Heart left ventricle (tissue), 16 donors: ENCODE measurements around the gene PODXL2. TPM values are rescaled to one million over a fixed set of nuclear protein-coding genes. Genes with fewer than 3 reads are reported as not detected.
A peak's percentile ranks its signal among the peaks of the same experiment; 100 is the strongest.

Experiments used
- ATAC-seq, 4 donors: fragments of 200-7000 bp; cut with Tn5 transposase; one replicate each; pipeline ENCODE4 v1.9.1; 2020 to 2022; ENCODE audit warnings: moderate library complexity in 4 of 4, mild to moderate bottlenecking in 3 of 4, moderate number of reproducible peaks in 1 of 4
- DNase-seq, 5 donors: peaks; one replicate each; pipeline ENCODE4 v3.0.0-alpha.2; 2020
- H3K27ac ChIP-seq, 12 donors: fragments of 200-600 bp; sonication (generic) in 4 of 12; one replicate each; pipeline versions ENCODE4 v1.5.0 to v1.8.0; 2016 to 2022; ENCODE audit warnings: mild to moderate bottlenecking in 2 of 12
- H3K27me3 ChIP-seq, 9 donors: fragments of 200-600 bp; sonication (generic) in 2 of 9; one replicate each; pipeline versions ENCODE4 v1.5.1 to v1.8.0; 2016 to 2022; ENCODE audit warnings: mild to moderate bottlenecking in 3 of 9
- H3K36me3 ChIP-seq, 9 donors: fragments of 200-600 bp; sonication (generic) in 2 of 9; one replicate each; pipeline versions ENCODE4 v1.5.0 to v1.8.0; 2018 to 2022; ENCODE audit warnings: mild to moderate bottlenecking in 2 of 9
- H3K4me1 ChIP-seq, 12 donors: fragments of 200-600 bp; sonication (generic) in 4 of 12; one replicate each; pipeline versions ENCODE4 v1.5.0 to v1.8.0; 2016 to 2022; ENCODE audit warnings: mild to moderate bottlenecking in 3 of 12
- H3K4me3 ChIP-seq, 12 donors: fragments of 200-600 bp; sonication (generic) in 4 of 12; one replicate each; pipeline versions ENCODE4 v1.5.0 to v1.8.0; 2017 to 2022; ENCODE audit warnings: mild to moderate bottlenecking in 9 of 12, moderate library complexity in 4 of 12
- H3K9me3 ChIP-seq, 12 donors: fragments of 200-600 bp; sonication (generic) in 4 of 12; one replicate each; pipeline versions ENCODE4 v1.5.0 to v1.8.0; 2016 to 2022; ENCODE audit warnings: mild to moderate bottlenecking in 1 of 12
- CTCF ChIP-seq, 12 donors: fragments of 200-600 bp; sonication (generic) in 4 of 12; IDR thresholded peaks; one replicate each; pipeline versions ENCODE4 v1.5.0 to v1.8.0; 2018 to 2022; ENCODE audit warnings: antibody characterized with exemption in 12 of 12, mild to moderate bottlenecking in 5 of 12
- POLR2A ChIP-seq, 2 donors: fragments of 450-650 bp; IDR thresholded peaks; one replicate each; pipeline ENCODE4 v1.6.1; 2017; ENCODE audit warnings: antibody characterized with exemption in 2 of 2, mild to moderate bottlenecking in 2 of 2, moderate library complexity in 2 of 2
- WGBS, 4 donors: extraction: QIAGEN DNeasy Blood & Tissue Kit in 2 of 4; methylation state at CpG; one replicate each; pipeline versions ENCODE4 v1.1.5 to v1.1.7; 2013 to 2018; 5-methylcytosine and 5-hydroxymethylcytosine counted together
- intact Hi-C, 10 donors: fragments of 100-400 bp; cut with DNase I; formaldehyde crosslinking; loops; one replicate each; pipeline versions ENCODE4 v1.11.1 to v1.14.2; 2022
- polyA plus RNA-seq, 2 donors: library from polyadenylated mRNA; stranded (reverse); fragments of 200-250 nt; gene quantifications; one replicate each; pipeline ENCODE4 v1.2.3, GENCODE V29; 2013
- total RNA-seq, 9 donors: library from RNA; depleted of rRNA in 2 of 9; stranded (reverse); fragments of >200 nt in 2 of 9; fragmentation: NEBNext Ultra II Directional in 3 of 9; extraction: Animal tissue kit (Norgen Biotek cat#: 25700) in 3 of 9; gene quantifications; one replicate each; pipeline versions ENCODE4 v1.1.0 to v1.2.4, GENCODE V29; 2016 to 2023
- donor health status: ischemic (EF 13 %, LVEDD 7.1; RV severe dilation, severe dysfunction).
- donor health status: healthy with polysubstance abuse.
- donor health status: DM: no; HTN: yes; CAD: no.
- donor health status: DM: no; HTN: no; CAD: no.
- donor health status: ischemic (EF 25% LVEDD 6.9; RV normal size, moderate dysfunction).
- donor health status: ischemic (EF 25% LVEDD 5.7; RV mildly dilated, moderate dysfunction).
- donor health status: healthy.
- donor health status: DM: yes; HTN: yes; CAD: no.
- donor health status: ischemic (EF 35%, LVEDD 5.7; RV mildly dilated, moderate dysfunction).
- donor health status: nonischemic (EF 11% LVEDD 7.7; RV severe dilation, severe dysfunction).
- donor health status: DM: yes; HTN: yes; CAD: no.
- donor health status: PGD.
- donor health status: ischemic (EF 29% LVEDD 5.4; RV normal size, mild dysfunction).
- donor health status: nonischemic (EF 23%, LVEDD 6.1; RV moderate dilation, normal function).

The PODXL2 gene
- total and polyA plus RNA-seq, 11 donors: 0.72 to 4.1 (median 2.1) TPM

GRCh38 chr3:127655641-127656040, 26.7 kb downstream of the PODXL2 start:
- DNase-seq: no peak
- intact Hi-C loops: loop anchor here in 3 of 10 donors (2.0 to 10.0 kb wide), 2 partner anchors 169 to 399 kb away; partner anchors contain the start of gene SEC61A1 (in 2 of the 3)
- Histone ChIP-seq H3K4me1 (peaks cover 0 to 19% (median 5%) of the 10 kb centered on the region in 12 donors), H3K27ac (peak overlapping the region in 1 of 12 donors; percentile 22), H3K4me3 (no peak overlapping the region), H3K27me3 (no peaks in the 10 kb centered on the region), H3K36me3 (no peaks in the 10 kb centered on the region), H3K9me3 (no peaks in the 10 kb centered on the region)
- WGBS, 4 donors: 75 to 86% (median 83%) methylated on average over 3 of the region's 3 CpGs
- peak in 1 of 4 donors; percentile 14 for ATAC-seq
- TF ChIP-seq CTCF (IDR thresholded peaks at IDR 0.05) (no peak), POLR2A (IDR thresholded peaks at IDR 0.05) (no peak)

- DNase-seq (no peak), ATAC-seq (no peak)
- intact Hi-C loops: loop anchor here in 3 of 10 donors (2.0 to 10.0 kb wide), 2 partner anchors 168 to 398 kb away; partner anchors contain the start of gene SEC61A1 (in 2 of the 3)
- WGBS, 4 donors: 89 to 94% (median 93%) methylated on average over 7 to 8 of the region's 8 CpGs
- H3K4me1 ChIP-seq: peaks cover 0 to 26% (median 5%) of the 10 kb centered on the region in 12 donors
- TF ChIP-seq POLR2A (IDR thresholded peaks at IDR 0.05) (no peak), CTCF (IDR thresholded peaks at IDR 0.05) (no peak)
- H3K36me3 ChIP-seq: no peaks in the 10 kb centered on the region
- H3K27me3 ChIP-seq: no peaks in the 10 kb centered on the region
- H3K9me3 ChIP-seq: no peaks in the 10 kb centered on the region
- no peak overlapping the region for H3K27ac ChIP-seq
- H3K4me3 ChIP-seq: no peak overlapping the region
Measured at GRCh38 chr3:127656906-127657305, 27.9 kb downstream of the PODXL2 start.

GRCh38 chr3:127658234-127658633, 29.2 kb downstream of the PODXL2 start:
- Histone ChIP-seq H3K4me3 (no peak overlapping the region), H3K36me3 (no peaks in the 10 kb centered on the region), H3K27ac (no peak overlapping the region), H3K4me1 (peaks cover 0 to 25% (median 0%) of the 10 kb centered on the region in 12 donors), H3K27me3 (no peaks in the 10 kb centered on the region), H3K9me3 (no peaks in the 10 kb centered on the region)
- no peak for DNase-seq
- TF ChIP-seq CTCF (IDR thresholded peaks at IDR 0.05): no peak
- TF ChIP-seq POLR2A (IDR thresholded peaks at IDR 0.05): no peak
- no peak for ATAC-seq
- WGBS, 4 donors: 61 to 75% (median 66%) methylated on average over 1 of the region's 1 CpG
- intact Hi-C loops: loop anchor here in 2 of 10 donors (10.0 kb wide), 1 partner anchor 397 kb away; the partner anchor contains the start of gene SEC61A1 (in 2 of the 2)

- TF ChIP-seq CTCF (IDR thresholded peaks at IDR 0.05): no peak
- TF ChIP-seq POLR2A (IDR thresholded peaks at IDR 0.05): no peak
- Histone ChIP-seq H3K27ac (no peak overlapping the region), H3K27me3 (no peaks in the 10 kb centered on the region), H3K4me3 (no peak overlapping the region), H3K4me1 (peaks cover 0 to 26% (median 0%) of the 10 kb centered on the region in 12 donors), H3K9me3 (no peaks in the 10 kb centered on the region), H3K36me3 (no peaks in the 10 kb centered on the region)
- WGBS, 4 donors: 95 to 97% (median 97%) methylated on average over 6 to 10 of the region's 10 CpGs
- no peak for ATAC-seq
- no peak for DNase-seq
- intact Hi-C loops: no loop called here
Measured at GRCh38 chr3:127660621-127661251, 31.8 kb downstream of the PODXL2 start.
